Lower leg skin (tissue), 4 donors: ENCODE data around the gene RABGAP1. TPM values are rescaled to one million over a fixed set of nuclear protein-coding genes. Genes with fewer than 3 reads are reported as not detected.

Experiments used
- DNase-seq, 2 donors: peaks; one replicate each; pipeline ENCODE4 v3.0.0-alpha.2; 2019; ENCODE audit warnings: low spot score in 2 of 2
- H3K4me3 ChIP-seq: fragments of 200-600 bp; sonication (generic); 2 replicates; pipeline ENCODE4 v1.5.1; 2017; ENCODE audit warnings: mild to moderate bottlenecking, low read depth; ENCODE audit not compliant: poor library complexity, severe bottlenecking
- POLR2A ChIP-seq, 2 donors: fragments of 450-650 bp; IDR thresholded peaks; one replicate each; pipeline ENCODE4 v1.6.1; 2016 to 2017; ENCODE audit warnings: antibody characterized with exemption in 2 of 2, mild to moderate bottlenecking in 1 of 2, moderate library complexity in 1 of 2
- WGBS, 2 donors: methylation state at CpG; one replicate each; pipeline ENCODE4 v1.1.5; 2018; 5-methylcytosine and 5-hydroxymethylcytosine counted together
- intact Hi-C: fragments of 100-400 bp; cut with DNase I; formaldehyde crosslinking; loops from one replicate; pipeline ENCODE4 v1.15.0; 2023; ENCODE audit warnings: low total_unique reads
- total RNA-seq, 4 donors: library from RNA; depleted of rRNA; stranded (reverse); fragments of >200 nt; gene quantifications; one replicate each; pipeline ENCODE4 v1.1.0, GENCODE V29; 2016
- TF ChIP-seq, protein P1 (sequence below), 3 donors: fragments of 450-650 bp; IDR thresholded peaks; one replicate each; pipeline ENCODE4 v1.5.1; 2016; ENCODE audit warnings: antibody characterized with exemption in 3 of 3, mild to moderate bottlenecking in 3 of 3, moderate library complexity in 2 of 3

The RABGAP1 gene
- total RNA-seq, 4 donors from 2014 or later = 36.7 to 52.1 (median 45.4) TPM

DNA sequence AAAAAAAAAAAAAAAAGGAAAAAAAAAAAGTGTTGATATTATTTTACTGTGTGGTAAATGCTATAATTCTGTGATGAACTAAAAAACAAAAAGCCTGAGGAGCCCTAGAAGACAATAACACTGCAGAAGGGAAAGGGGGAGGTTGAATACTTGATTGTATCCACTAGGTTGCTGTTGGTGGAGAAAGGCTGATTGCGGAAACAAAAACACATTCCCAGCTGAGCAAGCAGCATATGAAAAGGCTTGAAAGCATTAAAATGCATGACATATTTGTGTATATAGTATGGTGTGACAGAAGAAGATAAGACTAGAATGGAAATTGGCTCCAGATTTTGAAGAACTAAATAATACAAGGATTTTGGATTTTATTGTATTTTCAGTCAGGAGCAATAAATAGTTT lies 8.9 kb downstream of the RABGAP1 start:
- intact Hi-C loops = no loop called here
- WGBS, 2 donors = 92 to 97% methylated on average over 1 of the region's 1 CpG
- H3K4me3 ChIP-seq = no peak overlapping the region
- TF ChIP-seq, protein P1, sequence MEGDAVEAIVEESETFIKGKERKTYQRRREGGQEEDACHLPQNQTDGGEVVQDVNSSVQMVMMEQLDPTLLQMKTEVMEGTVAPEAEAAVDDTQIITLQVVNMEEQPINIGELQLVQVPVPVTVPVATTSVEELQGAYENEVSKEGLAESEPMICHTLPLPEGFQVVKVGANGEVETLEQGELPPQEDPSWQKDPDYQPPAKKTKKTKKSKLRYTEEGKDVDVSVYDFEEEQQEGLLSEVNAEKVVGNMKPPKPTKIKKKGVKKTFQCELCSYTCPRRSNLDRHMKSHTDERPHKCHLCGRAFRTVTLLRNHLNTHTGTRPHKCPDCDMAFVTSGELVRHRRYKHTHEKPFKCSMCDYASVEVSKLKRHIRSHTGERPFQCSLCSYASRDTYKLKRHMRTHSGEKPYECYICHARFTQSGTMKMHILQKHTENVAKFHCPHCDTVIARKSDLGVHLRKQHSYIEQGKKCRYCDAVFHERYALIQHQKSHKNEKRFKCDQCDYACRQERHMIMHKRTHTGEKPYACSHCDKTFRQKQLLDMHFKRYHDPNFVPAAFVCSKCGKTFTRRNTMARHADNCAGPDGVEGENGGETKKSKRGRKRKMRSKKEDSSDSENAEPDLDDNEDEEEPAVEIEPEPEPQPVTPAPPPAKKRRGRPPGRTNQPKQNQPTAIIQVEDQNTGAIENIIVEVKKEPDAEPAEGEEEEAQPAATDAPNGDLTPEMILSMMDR (IDR thresholded peaks at IDR 0.05) = no peak
- TF ChIP-seq POLR2A (IDR thresholded peaks at IDR 0.05) = no peak
- DNase-seq = no peak

DNA sequence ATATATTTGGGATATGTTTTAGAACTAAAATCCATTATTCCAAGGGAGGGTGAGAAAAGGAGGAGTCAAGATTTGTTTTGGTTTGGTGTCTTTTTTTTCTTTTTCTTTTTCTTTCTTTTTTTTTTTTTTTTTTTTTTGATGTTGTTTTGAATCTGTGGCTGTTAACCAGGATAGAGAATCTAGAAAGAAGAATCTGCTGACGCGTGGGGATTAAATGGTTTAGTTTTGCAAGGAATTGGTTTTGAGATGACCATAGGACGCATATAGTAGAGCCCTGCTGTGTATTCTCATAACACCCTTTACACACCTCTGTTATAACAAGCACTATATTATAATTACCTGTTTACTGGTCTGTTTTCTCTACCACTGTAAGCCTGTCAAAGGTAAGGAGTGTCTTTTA lies 9.4 kb downstream of the RABGAP1 start:
- 85 to 92% methylated on average over 3 of the region's 3 CpGs for WGBS, 2 donors
- H3K4me3 ChIP-seq = no peak overlapping the region
- DNase-seq = no peak
- intact Hi-C loops = no loop called here
- TF ChIP-seq, protein P1 (IDR thresholded peaks at IDR 0.05) = no peak
- no peak for TF ChIP-seq POLR2A (IDR thresholded peaks at IDR 0.05)

DNA sequence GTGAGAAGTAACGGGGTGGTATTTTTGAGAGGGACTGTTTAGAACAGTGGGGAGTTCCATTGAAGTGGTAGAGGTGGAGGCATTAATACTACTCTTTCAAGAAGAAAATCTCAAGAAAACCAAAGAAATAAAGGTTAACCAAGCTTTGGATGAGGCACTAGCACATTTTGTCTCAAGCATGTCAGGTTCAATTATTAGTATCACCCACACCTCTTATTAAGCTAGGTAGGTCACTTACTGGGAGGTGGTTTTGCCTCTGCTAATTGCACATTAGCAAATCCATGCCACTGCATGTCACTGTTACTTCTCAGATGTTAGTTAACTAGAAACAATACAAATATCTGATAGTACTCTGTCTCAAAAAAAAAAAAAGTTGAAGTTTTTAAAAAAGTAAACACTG lies 10.2 kb downstream of the RABGAP1 start:
- TF ChIP-seq POLR2A (IDR thresholded peaks at IDR 0.05) = no peak
- TF ChIP-seq, protein P1 (IDR thresholded peaks at IDR 0.05) = no peak
- intact Hi-C loops = no loop called here
- H3K4me3 ChIP-seq = no peak overlapping the region
- 96 to 100% methylated on average over 1 of the region's 1 CpG for WGBS, 2 donors
- no peak for DNase-seq

DNA sequence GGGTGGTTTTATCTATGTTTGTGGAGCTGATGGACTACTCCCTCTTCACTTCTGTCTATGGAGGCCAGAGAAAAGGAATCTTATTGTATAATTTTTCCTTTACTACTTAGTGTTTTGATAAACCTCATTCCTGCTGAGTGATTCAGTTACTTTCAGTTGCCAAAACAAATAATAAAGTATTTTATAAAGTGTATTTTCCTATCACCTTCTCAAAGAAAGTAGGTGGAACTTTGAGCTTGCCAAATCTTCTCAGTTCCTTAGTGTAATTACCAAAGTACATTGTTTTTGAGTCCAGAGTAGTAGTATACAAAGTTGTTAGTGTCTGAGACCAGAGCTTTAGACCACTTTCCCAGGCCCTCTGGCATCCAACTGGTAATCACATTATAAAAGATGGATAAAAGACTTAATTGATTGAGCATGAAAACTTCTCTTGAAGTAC lies 13.5 kb downstream of the RABGAP1 start:
- no peak for DNase-seq
- TF ChIP-seq, protein P1 (IDR thresholded peaks at IDR 0.05) = no peak
- no peak for TF ChIP-seq POLR2A (IDR thresholded peaks at IDR 0.05)
- H3K4me3 ChIP-seq = no peak overlapping the region
- intact Hi-C loops = no loop called here

DNA sequence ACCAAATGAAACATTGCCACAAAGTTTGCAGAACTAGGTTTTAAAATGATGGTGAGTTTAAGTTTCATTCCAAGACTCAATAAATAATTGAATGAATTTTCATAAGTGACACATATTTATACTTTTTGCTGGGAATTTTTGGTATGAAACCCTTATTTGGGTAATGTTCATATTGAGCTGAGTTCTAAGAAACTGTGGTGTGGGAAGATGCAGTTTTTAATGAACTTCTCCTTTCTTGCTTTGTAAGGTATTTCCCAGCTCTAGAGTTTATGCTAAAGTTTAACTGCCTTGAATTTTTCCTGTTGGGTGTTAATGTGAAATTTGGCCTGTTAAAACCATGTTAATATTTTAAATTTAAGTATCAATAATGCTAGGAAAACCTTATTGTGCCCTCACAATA lies 15.1 kb downstream of the RABGAP1 start:
- H3K4me3 ChIP-seq = no peak overlapping the region
- TF ChIP-seq, protein P1 (IDR thresholded peaks at IDR 0.05) = no peak
- TF ChIP-seq POLR2A (IDR thresholded peaks at IDR 0.05) = no peak
- intact Hi-C loops = no loop called here
- DNase-seq = no peak

DNA sequence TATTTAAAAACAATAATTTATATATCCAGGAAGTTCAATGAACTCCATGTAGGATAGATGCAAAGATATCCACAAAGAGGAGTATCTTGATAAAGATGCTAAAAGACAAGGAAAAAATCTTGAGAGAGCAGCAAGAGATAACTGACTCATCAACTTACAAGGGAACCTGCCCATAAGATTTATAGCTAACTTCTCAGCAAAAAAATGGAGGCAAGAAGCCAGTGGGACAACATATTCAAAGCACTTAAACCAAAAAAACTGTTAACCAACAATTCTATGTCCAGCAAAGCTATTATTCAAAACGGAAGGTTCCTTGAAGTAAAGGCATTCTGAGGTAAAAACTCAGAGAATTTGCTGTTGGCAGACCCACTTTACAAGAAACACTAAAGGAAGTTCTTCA lies 20.3 kb downstream of the RABGAP1 start:
- DNase-seq = no peak
- TF ChIP-seq, protein P1 (IDR thresholded peaks at IDR 0.05) = no peak
- TF ChIP-seq POLR2A (IDR thresholded peaks at IDR 0.05) = no peak
- no peak overlapping the region for H3K4me3 ChIP-seq
- 89 to 100% methylated on average over 1 of the region's 1 CpG for WGBS, 2 donors
- intact Hi-C loops = no loop called here
